ENCODE measurements around the gene ATXN10.

DNA sequence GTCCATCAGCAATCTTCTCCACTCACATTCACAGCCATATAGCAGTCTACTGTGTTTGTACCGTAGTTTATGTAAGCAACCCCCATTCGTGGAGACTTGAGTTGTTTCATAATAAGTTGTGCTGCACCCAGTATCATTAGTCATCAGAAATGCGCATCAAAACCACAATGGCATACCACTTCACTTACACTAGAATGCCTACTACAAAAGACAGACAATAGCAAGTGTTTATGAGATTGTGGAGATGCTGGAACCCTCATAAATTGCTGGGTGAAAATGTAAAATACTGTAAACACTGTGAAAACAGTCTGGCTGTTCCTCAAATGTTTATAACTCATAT lies 133.3 kb downstream of the ATXN10 start:
- TF ChIP-seq CTCF (IDR thresholded peaks at IDR 0.05) (no peak), POLR2A (IDR thresholded peaks at IDR 0.05) (no peak)

All from lower leg skin (tissue), 3 donors.